Transverse colon (tissue), 4 donors: Measurements from ENCODE around the gene RINL. TPM values are rescaled to one million over a fixed set of nuclear protein-coding genes. Genes with fewer than 3 reads are reported as not detected.

ENCODE experiments used
- DNase-seq: peaks from one replicate; pipeline ENCODE4 v3.0.0-alpha.2; 2019
- H3K27ac ChIP-seq, 4 donors: fragments of 200-600 bp; sonication (generic); 2 replicates each; pipeline ENCODE4 v1.5.1; 2016 to 2018; ENCODE audit warnings: inconsistent platforms in 4 of 4
- H3K27me3 ChIP-seq: fragments of 200-600 bp; sonication (generic); 2 replicates; pipeline ENCODE4 v1.5.1; 2017; ENCODE audit warnings: inconsistent platforms
- H3K36me3 ChIP-seq, 4 donors: fragments of 200-600 bp; sonication (generic); 2 replicates each; pipeline ENCODE4 v1.5.1; 2017 to 2019; ENCODE audit warnings: inconsistent platforms in 4 of 4
- H3K4me1 ChIP-seq, 4 donors: fragments of 200-600 bp; sonication (generic); 2 replicates each; pipeline ENCODE4 v1.5.1; 2017 to 2020; ENCODE audit warnings: inconsistent platforms in 4 of 4
- H3K4me3 ChIP-seq, 4 donors: fragments of 200-600 bp; sonication (generic); 1 replicate in 1 of 4; 2 replicates in 3 of 4; pipeline versions ENCODE4 v1.5.1 to v1.6.1; 2017 to 2019; ENCODE audit warnings: inconsistent platforms in 4 of 4
- H3K9me3 ChIP-seq, 2 donors: fragments of 200-600 bp; sonication (generic); 2 replicates each; pipeline ENCODE4 v1.5.1; 2017 to 2019; ENCODE audit warnings: inconsistent platforms in 2 of 2
- EP300 ChIP-seq: sonication (generic); formaldehyde crosslinking; IDR thresholded peaks from one replicate; pipeline ENCODE4 v1.6.1; 2017; ENCODE audit warnings: antibody characterized with exemption, low read depth
- POLR2A ChIP-seq: fragments of 450-650 bp; IDR thresholded peaks from one replicate; pipeline ENCODE4 v1.6.1; 2016; ENCODE audit warnings: antibody characterized with exemption, mild to moderate bottlenecking, moderate library complexity
- POLR2AphosphoS5 ChIP-seq, 3 donors: sonication (generic); formaldehyde crosslinking; IDR thresholded peaks; one replicate each; pipeline ENCODE4 v1.6.1; 2016; ENCODE audit warnings: antibody characterized with exemption in 3 of 3
- WGBS, 2 donors: methylation state at CpG; one replicate each; pipeline ENCODE4 v1.1.5; 2018; ENCODE audit warnings: low coverage in 1 of 2; 5-methylcytosine and 5-hydroxymethylcytosine counted together
- in situ Hi-C, 4 donors: fragments of 200-750 bp; cut with MboI; loops; one replicate each; pipeline versions ENCODE4 v1.15.0 to v1.15.1; 2017; ENCODE audit warnings: low sequenced_read_pairs in 3 of 4, low pct_ligation_motif_present in 1 of 4, low pct_unique_long_range_greater_than_20kb in 1 of 4
- intact Hi-C: fragments of 100-400 bp; cut with DNase I; formaldehyde crosslinking; loops from one replicate; pipeline ENCODE4 v1.15.1; 2023; ENCODE audit warnings: low total_unique reads
- total RNA-seq, 4 donors: library from RNA; depleted of rRNA; stranded (reverse); fragments of >200 nt; gene quantifications; one replicate each; pipeline ENCODE4 v1.1.0, GENCODE V29; 2016
- TF ChIP-seq, protein P1 (sequence below), 5 experiments: fragments of 200-600 bp in 3 of 5; fragments of 450-650 bp in 2 of 5; sonication (generic) in 3 of 5; IDR thresholded peaks; 1 replicate in 2 of 5; 2 replicates in 3 of 5; pipeline ENCODE4 v1.5.1; 2016 to 2017; ENCODE audit warnings: antibody characterized with exemption in 5 of 5, inconsistent platforms in 3 of 5, mild to moderate bottlenecking in 2 of 5, moderate library complexity in 1 of 5

Gene RINL
- total RNA-seq, 4 donors from 2014 or later = 1.8 to 7.0 (median 3.6) TPM

DNA sequence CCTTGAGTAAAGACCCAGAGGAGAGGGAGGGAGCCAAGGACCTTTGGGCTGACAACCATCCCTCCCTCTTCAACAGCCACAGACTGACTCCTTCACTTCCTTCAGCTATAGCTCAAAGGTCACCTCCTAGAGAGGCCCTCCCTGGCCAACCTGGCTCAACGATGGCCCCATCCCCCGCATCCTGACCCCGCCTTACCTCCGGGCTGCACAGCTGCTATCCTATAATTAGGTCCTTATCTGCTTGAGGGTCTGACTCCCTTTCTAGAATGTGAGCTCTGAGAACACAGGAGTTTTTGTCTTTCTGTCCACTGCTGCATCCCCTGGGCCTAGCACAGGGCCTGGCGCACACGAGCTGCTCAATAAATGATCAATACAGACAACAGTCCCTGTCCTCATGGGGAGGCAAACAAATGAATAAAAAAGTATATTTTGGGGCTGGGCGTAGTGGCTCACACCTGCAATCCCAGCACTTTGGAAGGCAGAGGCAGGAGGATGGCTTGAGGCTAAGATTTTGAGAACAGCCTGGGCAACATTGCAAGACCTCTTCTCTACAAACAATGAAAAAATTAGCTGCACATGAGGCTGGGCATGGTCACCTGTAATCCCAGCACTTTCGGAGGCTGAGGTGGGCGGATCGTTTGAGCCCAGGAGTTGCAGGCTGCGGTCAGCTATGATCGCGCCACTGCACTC lies 58.7 kb downstream of the RINL start:
- peak overlapping the region in 1 of 4 donors; percentile 10 for H3K4me3 ChIP-seq
- in situ Hi-C loops = no loop called here
- H3K27me3 ChIP-seq = no peaks in the 10 kb centered on the region
- WGBS, 2 donors = 44 to 67% methylated on average over 9 to 13 of the region's 13 CpGs
- peak; percentile 90 for DNase-seq
- intact Hi-C loops = no loop called here
- H3K4me1 ChIP-seq = peaks cover 4 to 65% (median 46%) of the 10 kb centered on the region in 4 donors
- H3K9me3 ChIP-seq = no peaks in the 10 kb centered on the region
- H3K27ac ChIP-seq = peak overlapping the region; percentile 85 to 94 (median 88)
- H3K36me3 ChIP-seq = peaks cover 0 to 20% (median 6%) of the 10 kb centered on the region in 4 donors
- peak; percentile 42 for TF ChIP-seq EP300
- peak; percentile 35 to 86 (median 73) for TF ChIP-seq POLR2AphosphoS5 (IDR thresholded peaks at IDR 0.05)
- peak; percentile 18 for TF ChIP-seq POLR2A
- TF ChIP-seq, protein P1, sequence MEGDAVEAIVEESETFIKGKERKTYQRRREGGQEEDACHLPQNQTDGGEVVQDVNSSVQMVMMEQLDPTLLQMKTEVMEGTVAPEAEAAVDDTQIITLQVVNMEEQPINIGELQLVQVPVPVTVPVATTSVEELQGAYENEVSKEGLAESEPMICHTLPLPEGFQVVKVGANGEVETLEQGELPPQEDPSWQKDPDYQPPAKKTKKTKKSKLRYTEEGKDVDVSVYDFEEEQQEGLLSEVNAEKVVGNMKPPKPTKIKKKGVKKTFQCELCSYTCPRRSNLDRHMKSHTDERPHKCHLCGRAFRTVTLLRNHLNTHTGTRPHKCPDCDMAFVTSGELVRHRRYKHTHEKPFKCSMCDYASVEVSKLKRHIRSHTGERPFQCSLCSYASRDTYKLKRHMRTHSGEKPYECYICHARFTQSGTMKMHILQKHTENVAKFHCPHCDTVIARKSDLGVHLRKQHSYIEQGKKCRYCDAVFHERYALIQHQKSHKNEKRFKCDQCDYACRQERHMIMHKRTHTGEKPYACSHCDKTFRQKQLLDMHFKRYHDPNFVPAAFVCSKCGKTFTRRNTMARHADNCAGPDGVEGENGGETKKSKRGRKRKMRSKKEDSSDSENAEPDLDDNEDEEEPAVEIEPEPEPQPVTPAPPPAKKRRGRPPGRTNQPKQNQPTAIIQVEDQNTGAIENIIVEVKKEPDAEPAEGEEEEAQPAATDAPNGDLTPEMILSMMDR (IDR thresholded peaks at IDR 0.05) = no peak

Other genes starting within 250 kb of the RINL start
- 1,000 to 10,000 TPM in 1 of 4 donors, 100 to 1,000 TPM in 3; 458 to 1,080 (median 723) TPM for gene ACTN4, start 230.6 kb downstream of the RINL start, total RNA-seq
- gene CAPN12, start 133.8 kb downstream of the RINL start, total RNA-seq = 10 to 100 TPM in 2 of 4 donors, 1 to 10 TPM in 1, not detected in 1; 2.6 to 44.8 (median 14.4) TPM
- not detected for gene LGALS7, start 104.8 kb downstream of the RINL start, total RNA-seq
- gene LGALS7B, start 89.1 kb downstream of the RINL start, total RNA-seq = not detected
- 1,000 to 10,000 TPM; 1,815 to 4,845 (median 3,695) TPM for gene LGALS4, start 65.3 kb downstream of the RINL start, total RNA-seq
- 100 to 1,000 TPM; 181 to 313 (median 228) TPM for gene ECH1, start 46.5 kb downstream of the RINL start, total RNA-seq
- gene HNRNPL, start 28.3 kb downstream of the RINL start, total RNA-seq = 100 to 1,000 TPM; 139 to 200 (median 174) TPM
- 100 to 1,000 TPM in 1 of 4 donors, 10 to 100 TPM in 3; 56.3 to 128 (median 64.2) TPM for gene SIRT2, start 21.3 kb upstream of the RINL start, total RNA-seq
- gene NFKBIB, start 21.7 kb upstream of the RINL start, total RNA-seq = 10 to 100 TPM in 3 of 4 donors, 1 to 10 TPM in 1; 6.2 to 53.9 (median 29.4) TPM
- not detected for gene CCER2, start 33.9 kb upstream of the RINL start, total RNA-seq
- 100 to 1,000 TPM in 1 of 4 donors, 10 to 100 TPM in 3; 21.4 to 186 (median 42.7) TPM for gene SARS2, start 52.5 kb upstream of the RINL start, total RNA-seq
- gene MRPS12, start 52.7 kb upstream of the RINL start, total RNA-seq = 10 to 100 TPM; 23.7 to 42.6 (median 34.7) TPM
- 1 to 10 TPM; 2.2 to 7.8 (median 2.4) TPM for gene FBXO17, start 97.5 kb upstream of the RINL start, total RNA-seq
- 1 to 10 TPM in 2 of 4 donors, under 1 TPM in 1, not detected in 1; 0.14 to 1.5 (median 1.1) TPM for gene FBXO27, start 154.3 kb upstream of the RINL start, total RNA-seq
- gene ACP7, start 206.1 kb upstream of the RINL start, total RNA-seq = not detected
- 10 to 100 TPM; 43.8 to 96.1 (median 63.2) TPM for gene PAK4, start 247.5 kb upstream of the RINL start, total RNA-seq